HG03064 (cell line): ENCODE results near the gene CEACAM16.
"Not testable (repeated sequence)": the region's sequence is repeated elsewhere in the genome, so short reads cannot be mapped to it uniquely, and the experiment has no call there.

Experiments
- ATAC-seq: cut with Tn5 transposase; IDR thresholded peaks from one replicate; pipeline ENCODE4 v1.9.1; 2021; ENCODE audit warnings: low read depth; ENCODE audit not compliant: unreplicated experiment

The CEACAM16 gene

DNA sequence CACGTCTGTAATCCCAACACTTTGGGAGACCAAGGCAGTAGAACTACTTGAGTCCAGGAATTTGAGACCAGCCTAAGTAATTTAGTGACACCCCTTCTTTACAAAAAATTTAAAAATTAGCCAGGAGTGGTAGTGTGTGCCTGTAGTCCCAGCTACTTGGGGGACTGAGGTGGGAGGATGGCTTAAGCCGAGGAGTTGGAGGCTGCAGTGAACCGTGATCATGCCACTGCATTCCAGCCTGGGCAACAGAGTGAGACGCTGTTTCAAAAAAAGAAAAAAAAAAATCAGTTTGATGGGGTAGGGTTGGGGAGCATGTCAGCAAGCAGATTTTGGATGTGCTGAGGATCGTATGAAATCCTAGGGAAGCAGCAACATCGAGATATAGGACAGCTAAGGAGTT, 23.4 kb upstream of the CEACAM16 start:
- ATAC-seq, result no peak

GRCh38 chr19:44677019-44677811, 21.7 kb upstream of the CEACAM16 start:
- ATAC-seq, result no peak

DNA sequence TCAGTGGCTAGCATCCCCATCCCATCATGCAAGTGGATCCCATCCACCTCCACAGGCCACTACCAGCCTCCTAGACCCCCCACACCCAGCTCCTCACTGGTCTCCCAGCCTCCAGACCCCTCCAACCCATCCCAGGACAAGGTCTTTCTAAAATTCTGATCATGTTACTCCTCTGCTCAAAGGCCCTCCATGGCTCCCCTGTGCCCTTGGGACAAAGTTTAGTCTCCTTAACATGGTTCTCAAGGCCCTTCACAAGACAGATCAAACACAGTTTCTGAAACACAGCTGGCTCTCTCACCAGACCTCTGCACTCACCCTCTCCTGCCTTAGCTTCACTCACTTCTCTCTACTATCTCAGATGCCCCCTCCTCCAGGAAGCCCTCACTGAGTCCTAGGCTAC, 18.4 kb upstream of the CEACAM16 start:
- ATAC-seq, result no peak

- ATAC-seq, result no peak
Measured at GRCh38 chr19:44681992-44682790, 16.8 kb upstream of the CEACAM16 start.

DNA sequence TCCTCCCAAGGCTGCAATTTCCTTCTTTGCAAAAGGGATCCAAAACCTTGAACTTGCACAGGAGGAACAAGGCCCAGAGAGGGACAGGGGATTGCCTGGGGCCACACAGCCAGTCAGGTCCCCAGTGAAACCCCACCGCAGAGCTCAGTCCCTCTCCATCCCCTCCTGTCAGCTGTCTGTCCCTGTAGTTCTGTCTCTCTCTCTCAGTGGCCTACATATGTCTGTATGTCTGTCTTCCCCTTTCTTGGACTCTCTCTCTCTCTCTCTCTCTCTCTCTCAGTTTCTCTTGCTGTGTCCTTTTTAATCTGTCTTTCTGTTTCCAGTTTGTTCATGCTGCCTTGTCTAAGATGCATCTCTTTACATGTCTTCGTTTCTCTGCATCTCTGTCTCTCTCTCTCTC, 16.1 kb upstream of the CEACAM16 start:
- no peak for ATAC-seq

DNA sequence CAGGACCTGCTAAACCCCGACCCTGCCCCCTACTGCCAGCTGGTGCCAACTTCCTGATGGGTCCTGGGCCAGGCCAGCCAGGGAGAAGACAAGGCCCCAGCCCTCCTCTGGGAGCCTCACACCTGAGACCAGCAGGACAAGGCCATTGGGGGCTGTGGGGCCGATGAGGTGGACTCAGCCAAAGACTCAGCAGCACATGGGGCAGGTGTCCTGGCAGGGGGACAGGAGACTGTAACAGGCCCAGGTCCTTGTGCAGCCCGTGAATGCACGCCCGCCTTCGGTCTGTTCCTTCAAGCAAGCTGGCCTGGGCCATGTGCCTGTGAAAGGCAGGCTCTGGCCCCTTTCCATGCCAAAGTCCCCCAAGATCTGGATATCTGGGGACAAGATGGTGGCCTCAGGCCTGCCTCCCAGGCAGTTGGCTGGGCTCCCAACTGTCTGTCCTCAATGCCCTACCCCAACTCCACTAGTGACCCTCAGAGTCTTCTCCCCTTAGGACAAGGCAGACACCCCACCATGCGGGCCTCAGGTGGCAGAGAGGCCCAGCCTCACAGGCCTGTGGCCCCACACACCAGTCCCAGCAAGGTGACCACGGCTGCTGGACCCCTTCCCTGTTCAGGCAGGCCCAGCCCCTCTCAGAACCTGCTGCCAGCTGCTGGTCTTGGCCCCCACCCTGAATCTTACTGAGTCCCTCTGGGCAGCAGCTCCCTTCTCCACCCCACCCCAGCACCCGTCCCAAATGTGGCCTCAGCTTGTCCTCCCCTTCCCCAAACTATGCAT, 15.3 kb upstream of the CEACAM16 start:
- no peak for ATAC-seq

GRCh38 chr19:44684396-44684795, 14.6 kb upstream of the CEACAM16 start:
- ATAC-seq, result not testable (repeated sequence)

DNA sequence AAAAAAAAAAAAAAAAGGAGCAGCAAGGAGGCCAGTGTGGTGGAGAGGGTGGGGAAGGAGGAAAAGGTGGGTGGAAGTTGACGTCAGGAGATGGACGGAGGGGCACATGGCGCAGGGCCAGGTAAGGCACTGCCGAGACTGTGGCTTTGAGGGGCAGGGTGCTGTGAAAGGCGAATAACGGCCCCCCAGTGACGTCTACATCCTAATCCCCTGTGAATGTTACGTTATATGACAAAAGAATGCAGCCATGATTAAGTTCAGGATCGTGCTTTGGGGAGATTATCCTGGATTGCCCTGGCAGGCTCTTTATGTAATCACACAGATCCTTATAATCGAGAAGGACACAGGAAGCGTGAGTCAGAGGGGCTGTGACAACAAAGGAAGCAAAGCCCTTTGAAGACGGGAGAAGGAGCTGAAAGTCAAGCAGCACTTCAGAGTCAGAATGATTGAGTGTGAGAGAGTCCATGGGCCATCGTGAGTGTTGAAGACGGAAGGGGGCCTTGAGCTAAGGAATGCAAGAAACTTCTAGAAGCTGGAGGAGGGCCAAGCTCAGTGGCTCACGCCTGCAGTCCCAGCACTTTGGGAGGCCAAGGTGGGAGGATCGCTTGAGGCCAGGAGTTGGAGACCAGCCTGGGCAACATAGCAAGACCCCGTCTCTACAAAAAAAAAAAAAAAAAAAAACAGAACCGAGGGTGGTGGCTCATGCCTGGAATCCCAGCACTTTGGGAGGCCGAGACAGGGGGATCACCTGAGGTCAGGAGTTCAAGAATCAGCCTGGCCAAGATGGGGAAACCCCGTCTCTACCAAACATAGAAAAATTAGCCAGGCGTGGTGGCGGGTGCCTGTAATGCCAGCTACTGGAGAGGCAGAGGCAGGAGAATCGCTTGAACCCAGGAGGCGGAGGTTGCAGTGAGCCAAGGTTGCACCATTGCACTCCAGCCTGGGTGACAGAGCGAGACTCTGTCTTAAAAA, 13.8 kb upstream of the CEACAM16 start:
- no peak for ATAC-seq

- no peak for ATAC-seq
Measured at GRCh38 chr19:44685877-44686276, 13.1 kb upstream of the CEACAM16 start.

DNA sequence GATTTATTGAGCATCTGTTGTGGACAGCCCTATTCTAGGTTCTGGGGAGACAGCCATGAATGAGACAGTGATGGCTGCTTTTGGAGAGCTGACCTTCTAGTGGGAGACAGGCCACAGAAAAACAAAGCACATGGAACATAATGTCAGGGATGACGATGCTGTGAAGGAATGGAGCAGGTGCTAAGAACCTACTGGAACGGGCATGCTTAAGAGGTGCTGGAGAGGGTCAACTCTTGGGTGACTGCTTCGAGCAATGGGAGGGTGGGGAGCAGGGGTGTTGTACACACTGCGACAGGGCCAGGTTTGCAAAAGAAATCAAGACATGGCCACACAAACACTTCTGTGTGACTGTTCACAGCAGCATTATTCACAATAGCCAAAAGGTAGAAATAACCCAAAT, 12.1 kb upstream of the CEACAM16 start:
- no peak for ATAC-seq

DNA sequence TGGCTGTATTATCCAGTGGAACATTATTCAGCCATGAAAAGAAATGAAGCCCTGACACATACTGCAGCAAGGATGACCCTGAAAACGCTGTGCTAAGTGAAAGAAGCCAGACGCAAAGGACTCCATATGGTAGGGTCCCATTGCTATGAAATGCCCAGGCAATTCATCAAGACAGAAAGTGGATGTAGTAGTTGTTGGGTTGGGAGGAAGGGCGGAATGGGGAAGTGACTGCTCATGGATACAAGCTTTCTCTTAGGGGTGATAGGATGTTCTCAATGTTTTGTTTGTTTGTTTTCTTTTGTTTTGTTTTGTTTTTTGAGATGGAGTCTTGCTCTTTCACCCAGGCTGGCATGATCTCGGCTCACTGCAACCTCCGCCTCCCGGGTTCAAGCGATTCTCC, 11.1 kb upstream of the CEACAM16 start:
- no peak for ATAC-seq

DNA sequence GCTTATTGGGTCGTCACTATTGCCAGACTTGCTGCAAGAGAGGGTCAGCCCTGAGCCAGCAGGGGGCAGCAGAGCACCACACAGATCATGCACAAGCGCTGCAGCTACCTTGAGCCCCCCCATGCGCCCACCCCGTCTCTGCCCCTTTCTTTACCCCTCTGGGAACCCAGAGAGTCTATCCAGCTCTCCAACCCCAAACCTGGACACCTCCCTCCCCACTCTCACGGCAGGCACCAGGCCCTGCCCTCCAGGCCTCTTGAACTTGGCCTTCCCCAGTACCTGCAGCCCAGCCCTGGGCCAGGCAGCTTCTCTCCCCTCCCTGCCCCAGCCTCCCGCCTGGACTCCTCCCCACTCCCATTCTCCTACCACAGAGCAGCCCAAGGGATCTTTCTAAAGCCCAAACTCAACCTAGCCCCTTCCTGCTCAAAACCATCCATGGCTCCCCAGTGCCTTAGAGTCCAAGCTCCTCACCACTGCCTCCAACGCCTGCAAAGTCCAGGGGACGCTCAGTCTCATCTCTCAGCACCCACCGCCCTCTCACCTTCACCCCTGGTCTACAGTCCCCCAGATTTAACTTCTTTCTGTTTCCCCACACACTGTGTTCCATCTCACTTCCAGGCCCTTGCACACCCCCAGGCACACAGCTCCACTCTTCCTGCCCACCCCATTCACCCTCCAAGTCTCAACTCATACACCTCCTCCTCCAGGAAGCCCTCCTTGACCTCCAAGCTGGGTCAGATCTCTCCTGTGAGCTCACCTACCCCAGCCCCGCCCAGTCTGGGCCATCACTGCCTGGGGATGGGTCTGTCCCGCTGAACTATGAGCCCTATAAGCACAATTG, 9.4 kb upstream of the CEACAM16 start:
- no peak for ATAC-seq

DNA sequence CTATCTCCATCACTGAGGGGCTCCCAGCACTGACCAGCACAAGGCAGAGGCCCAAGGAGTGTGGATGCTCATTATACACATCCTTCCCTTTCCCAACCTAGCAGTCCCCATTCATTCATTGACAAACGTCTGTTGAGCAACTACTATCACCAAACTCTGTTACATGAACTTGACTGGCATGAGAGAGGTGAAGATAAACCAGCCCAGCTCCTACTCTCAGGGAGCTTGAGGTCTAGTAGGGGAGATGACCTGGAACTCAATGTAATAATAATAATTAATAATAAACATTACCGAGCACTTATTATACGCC, 8.9 kb upstream of the CEACAM16 start:
- ATAC-seq, result no peak

- ATAC-seq, result no peak
Measured at GRCh38 chr19:44692379-44692721, 6.6 kb upstream of the CEACAM16 start.

DNA sequence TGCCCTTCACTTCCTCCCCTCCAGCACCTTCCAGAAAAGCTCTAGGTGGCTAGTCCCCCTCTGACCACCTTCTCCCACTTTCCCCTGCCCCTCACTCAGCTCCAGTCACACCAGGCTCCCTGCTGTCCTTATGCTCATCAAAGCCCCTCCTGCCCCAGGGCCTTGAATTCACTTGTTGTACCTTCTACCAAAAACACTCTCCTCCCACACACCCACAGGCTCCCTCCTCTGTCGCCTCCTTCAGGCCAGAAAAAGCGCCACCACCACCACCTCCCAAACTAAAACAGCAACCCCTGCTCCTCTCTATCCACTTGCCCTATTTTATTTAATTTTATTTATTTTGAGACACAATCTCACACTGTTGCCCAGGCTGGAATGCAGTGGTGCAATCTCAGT, 4.8 kb upstream of the CEACAM16 start:
- ATAC-seq, result no peak

- ATAC-seq, result no peak
Measured at GRCh38 chr19:44696939-44697669, 1.8 kb upstream of the CEACAM16 start.

DNA sequence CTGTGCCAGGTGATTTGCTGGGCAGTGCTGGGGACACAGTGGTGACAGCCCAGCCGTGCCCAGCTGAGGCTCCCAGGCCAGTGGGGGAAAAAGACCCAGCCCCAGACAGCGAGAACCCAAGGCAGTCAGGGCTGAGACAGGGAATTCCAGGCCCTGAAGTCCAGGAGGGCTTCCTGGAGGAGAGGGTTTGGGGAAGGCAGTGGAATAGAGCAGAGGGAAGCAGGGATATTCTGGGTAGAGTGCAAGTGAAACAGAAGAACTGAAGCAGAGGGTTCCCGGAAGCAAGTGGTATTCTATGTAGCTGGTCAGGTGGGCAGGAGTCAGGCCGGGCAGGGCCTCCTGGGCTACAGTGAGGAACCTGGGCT, 1.3 kb upstream of the CEACAM16 start:
- no peak for ATAC-seq

GRCh38 chr19:44700547-44700946, 1.6 kb downstream of the CEACAM16 start:
- no peak for ATAC-seq

GRCh38 chr19:44701228-44701627, 2.3 kb downstream of the CEACAM16 start:
- ATAC-seq, result no peak
